Thoracic aorta (tissue), 2 donors: ENCODE data around the gene MYH16. TPM values are rescaled to one million over a fixed set of nuclear protein-coding genes. Genes with fewer than 3 reads are reported as not detected.
"Not testable (repeated sequence)": the region's sequence is repeated elsewhere in the genome, so short reads cannot be mapped to it uniquely, and the experiment has no call there.

ENCODE experiments used
- ATAC-seq: fragments of 150-250 bp; one replicate; pipeline ENCODE4 v1.8.0; 2017; ENCODE audit warnings: low read depth; ENCODE audit not compliant: insufficient number of reproducible peaks, low FRiP score
- DNase-seq: peaks from one replicate; pipeline ENCODE4 v3.0.0-alpha.2; 2020; ENCODE audit warnings: low spot score
- H3K27ac ChIP-seq, 2 donors: fragments of 200-600 bp; sonication (generic); 1 replicate in 1 of 2; 2 replicates in 1 of 2; pipeline ENCODE4 v1.5.1; 2016; ENCODE audit warnings: mild to moderate bottlenecking in 2 of 2, moderate library complexity in 2 of 2
- H3K27me3 ChIP-seq: fragments of 200-600 bp; sonication (generic); replicated peaks from 2 replicates; pipeline ENCODE4 v1.6.0; 2016; ENCODE audit warnings: mild to moderate bottlenecking; ENCODE audit not compliant: insufficient read depth
- H3K36me3 ChIP-seq: fragments of 200-600 bp; sonication (generic); one replicate; pipeline ENCODE4 v1.5.1; 2016
- H3K4me1 ChIP-seq, 2 donors: fragments of 200-600 bp; sonication (generic); 1 replicate in 1 of 2; 2 replicates in 1 of 2; pipeline versions ENCODE4 v1.5.1 to v1.6.0; 2016; ENCODE audit warnings: low read depth in 2 of 2, mild to moderate bottlenecking in 1 of 2; ENCODE audit not compliant: control insufficient read depth in 1 of 2
- H3K4me3 ChIP-seq: fragments of 200-600 bp; sonication (generic); 2 replicates; pipeline ENCODE4 v1.5.1; 2016; ENCODE audit warnings: mild to moderate bottlenecking
- H3K9me3 ChIP-seq: fragments of 200-600 bp; sonication (generic); 2 replicates; pipeline ENCODE4 v1.5.1; 2016
- total RNA-seq, 2 donors: library from RNA; depleted of rRNA; stranded (reverse); fragments of >200 nt; gene quantifications; one replicate each; pipeline versions ENCODE4 v1.1.0 to v1.2.3, GENCODE V29; 2016
- TF ChIP-seq, protein P1 (sequence below): fragments of 200-600 bp; sonication (generic); IDR thresholded peaks from one replicate; pipeline ENCODE4 v1.5.1; 2019; ENCODE audit warnings: antibody characterized with exemption

Gene MYH16
- total RNA-seq, 2 donors from 2014 or later, result not detected

- no peak overlapping the region for H3K4me3 ChIP-seq
- DNase-seq (no peak), ATAC-seq (no peak)
- no peaks in the 10 kb centered on the region for H3K27me3 ChIP-seq
- TF ChIP-seq, protein P1, sequence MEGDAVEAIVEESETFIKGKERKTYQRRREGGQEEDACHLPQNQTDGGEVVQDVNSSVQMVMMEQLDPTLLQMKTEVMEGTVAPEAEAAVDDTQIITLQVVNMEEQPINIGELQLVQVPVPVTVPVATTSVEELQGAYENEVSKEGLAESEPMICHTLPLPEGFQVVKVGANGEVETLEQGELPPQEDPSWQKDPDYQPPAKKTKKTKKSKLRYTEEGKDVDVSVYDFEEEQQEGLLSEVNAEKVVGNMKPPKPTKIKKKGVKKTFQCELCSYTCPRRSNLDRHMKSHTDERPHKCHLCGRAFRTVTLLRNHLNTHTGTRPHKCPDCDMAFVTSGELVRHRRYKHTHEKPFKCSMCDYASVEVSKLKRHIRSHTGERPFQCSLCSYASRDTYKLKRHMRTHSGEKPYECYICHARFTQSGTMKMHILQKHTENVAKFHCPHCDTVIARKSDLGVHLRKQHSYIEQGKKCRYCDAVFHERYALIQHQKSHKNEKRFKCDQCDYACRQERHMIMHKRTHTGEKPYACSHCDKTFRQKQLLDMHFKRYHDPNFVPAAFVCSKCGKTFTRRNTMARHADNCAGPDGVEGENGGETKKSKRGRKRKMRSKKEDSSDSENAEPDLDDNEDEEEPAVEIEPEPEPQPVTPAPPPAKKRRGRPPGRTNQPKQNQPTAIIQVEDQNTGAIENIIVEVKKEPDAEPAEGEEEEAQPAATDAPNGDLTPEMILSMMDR, result no peak
- H3K4me1 ChIP-seq, result peaks cover 29 to 44% of the 10 kb centered on the region in 2 donors
- no peak overlapping the region for H3K27ac ChIP-seq
- H3K36me3 ChIP-seq, result peaks cover 10% of the 10 kb centered on the region
- no peaks in the 10 kb centered on the region for H3K9me3 ChIP-seq
Observed at GRCh38 chr7:99331002-99331401, 58.4 kb downstream of the MYH16 start.

DNA sequence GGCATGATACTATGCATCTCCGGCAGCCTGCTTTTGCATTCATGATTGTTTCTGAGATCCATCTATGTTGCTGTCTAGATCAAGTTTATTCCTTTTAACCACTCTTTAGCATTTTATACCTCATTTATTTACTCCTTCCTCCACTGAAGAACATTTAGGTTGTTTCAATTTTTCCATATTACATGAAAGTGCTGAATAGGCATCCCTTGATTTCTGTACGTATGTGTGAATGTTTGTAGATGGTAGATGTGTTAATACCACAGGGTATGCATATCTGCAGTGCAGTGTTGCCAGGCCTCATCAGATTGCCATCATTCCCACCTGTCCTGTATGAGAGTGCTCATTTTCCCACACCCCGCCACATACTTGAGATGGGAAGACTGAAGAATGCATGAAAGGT is 67.0 kb downstream of the MYH16 start:
- ATAC-seq (no peak), DNase-seq (no peak)
- Histone ChIP-seq H3K27ac (peak overlapping the region; percentile 88 to 94), H3K36me3 (peaks cover 37% of the 10 kb centered on the region), H3K27me3 (no peaks in the 10 kb centered on the region), H3K9me3 (no peaks in the 10 kb centered on the region), H3K4me3 (no peak overlapping the region), H3K4me1 (peaks cover 10 to 35% of the 10 kb centered on the region in 2 donors)
- TF ChIP-seq, protein P1, result no peak

DNA sequence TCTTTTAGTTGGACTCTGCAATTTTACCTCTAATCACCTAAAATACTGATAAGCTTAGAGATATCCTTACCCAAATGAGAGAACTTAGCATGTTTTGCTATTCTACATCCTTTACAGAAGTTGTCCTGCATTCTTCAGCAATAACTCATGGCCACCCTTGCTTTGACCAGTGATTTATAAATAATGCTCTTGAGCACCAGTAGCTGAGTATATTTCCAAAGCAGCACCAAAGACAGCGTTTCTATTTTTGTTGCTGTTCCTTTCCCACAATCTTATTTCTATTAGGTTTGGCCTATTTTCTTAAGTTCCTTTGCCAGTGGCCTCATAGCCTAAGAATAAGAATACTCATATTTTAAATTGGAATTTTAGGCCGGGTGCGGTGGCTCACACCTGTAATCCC is 68.0 kb downstream of the MYH16 start:
- DNase-seq, result no peak
- peak; percentile 53 for ATAC-seq
- peak overlapping the region; percentile 88 to 94 for H3K27ac ChIP-seq
- H3K27me3 ChIP-seq, result no peaks in the 10 kb centered on the region
- H3K9me3 ChIP-seq, result no peaks in the 10 kb centered on the region
- H3K36me3 ChIP-seq, result peaks cover 35% of the 10 kb centered on the region
- H3K4me1 ChIP-seq, result peaks cover 18 to 45% of the 10 kb centered on the region in 2 donors
- TF ChIP-seq, protein P1, result no peak
- no peak overlapping the region for H3K4me3 ChIP-seq

DNA sequence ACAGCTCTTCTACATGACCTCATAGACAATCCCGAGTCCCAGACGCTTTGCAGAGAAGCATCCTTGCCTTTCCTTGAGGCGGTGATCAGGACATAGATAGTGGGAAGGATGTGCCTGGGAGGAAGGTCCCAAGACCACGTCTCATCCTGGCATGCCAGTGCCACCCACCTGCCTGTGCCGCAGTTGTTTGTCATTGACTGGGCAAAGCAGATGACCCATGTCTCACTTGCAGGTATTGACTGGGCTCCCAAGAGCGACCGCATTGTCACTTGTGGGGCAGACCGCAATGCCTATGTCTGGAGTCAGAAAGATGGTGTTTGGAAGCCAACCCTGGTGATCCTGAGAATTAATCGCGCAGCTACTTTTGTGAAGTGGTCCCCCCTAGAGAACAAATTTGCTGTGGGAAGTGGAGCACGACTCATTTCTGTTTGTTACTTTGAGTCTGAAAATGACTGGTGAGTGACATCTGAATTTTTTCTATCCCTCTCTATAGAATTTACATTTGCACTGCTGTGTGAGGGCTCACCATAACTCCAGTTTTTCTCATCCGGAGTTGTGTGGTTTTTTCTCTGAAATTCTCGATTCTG is 71.5 kb downstream of the MYH16 start:
- peak overlapping the region; percentile 34 to 72 for H3K27ac ChIP-seq
- peaks cover 27% of the 10 kb centered on the region for H3K36me3 ChIP-seq
- ATAC-seq (no peak), DNase-seq (no peak)
- H3K9me3 ChIP-seq, result no peaks in the 10 kb centered on the region
- no peaks in the 10 kb centered on the region for H3K27me3 ChIP-seq
- peaks cover 20 to 49% of the 10 kb centered on the region in 2 donors for H3K4me1 ChIP-seq
- no peak overlapping the region for H3K4me3 ChIP-seq
- TF ChIP-seq, protein P1, result no peak

GRCh38 chr7:99350641-99351040 is 78.0 kb downstream of the MYH16 start:
- DNase-seq, H3K4me3 ChIP-seq, ATAC-seq, H3K4me1 ChIP-seq, H3K9me3 ChIP-seq, H3K27ac ChIP-seq, H3K27me3 ChIP-seq: not testable (repeated sequence)
- peaks cover 61% of the 10 kb centered on the region for H3K36me3 ChIP-seq

DNA sequence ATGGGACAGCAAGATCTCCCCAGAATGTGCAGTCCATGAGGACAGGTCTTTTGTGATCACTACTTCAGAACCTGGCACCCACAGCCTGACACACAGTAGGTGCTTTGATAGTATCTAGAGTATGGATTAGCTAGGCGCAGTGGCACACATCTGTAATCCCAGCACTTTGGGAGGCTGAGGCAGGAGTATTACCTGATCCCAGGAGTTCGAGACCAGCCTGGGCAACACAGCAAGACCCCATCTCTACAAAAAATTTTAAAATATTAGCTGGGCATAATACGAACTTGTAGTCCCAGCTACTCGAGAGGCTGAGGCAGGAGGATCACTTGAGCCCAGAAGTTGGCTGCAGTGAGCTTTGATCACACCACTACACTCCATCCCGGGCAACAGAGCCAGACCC is 79.6 kb downstream of the MYH16 start:
- Histone ChIP-seq H3K27me3 (no peaks in the 10 kb centered on the region), H3K4me1 (no peaks in the 10 kb centered on the region), H3K4me3 (no peak overlapping the region), H3K9me3 (no peaks in the 10 kb centered on the region), H3K27ac (no peak overlapping the region), H3K36me3 (peaks cover 72% of the 10 kb centered on the region)
- TF ChIP-seq, protein P1, result no peak
- ATAC-seq (no peak), DNase-seq (no peak)
